GM12872 (cell line): ENCODE data around the gene HSPBP1.

Experiments
- CTCF ChIP-seq: IDR thresholded peaks from 3 replicates; pipeline ENCODE4 v1.5.1; 2011; ENCODE audit warnings: low read depth, mild to moderate bottlenecking, low read length, moderate library complexity; ENCODE audit not compliant: insufficient read depth

HSPBP1 gene

GRCh38 chr19:55216461-55217198 lies 63.3 kb downstream of the HSPBP1 start:
- TF ChIP-seq CTCF: no peak

DNA sequence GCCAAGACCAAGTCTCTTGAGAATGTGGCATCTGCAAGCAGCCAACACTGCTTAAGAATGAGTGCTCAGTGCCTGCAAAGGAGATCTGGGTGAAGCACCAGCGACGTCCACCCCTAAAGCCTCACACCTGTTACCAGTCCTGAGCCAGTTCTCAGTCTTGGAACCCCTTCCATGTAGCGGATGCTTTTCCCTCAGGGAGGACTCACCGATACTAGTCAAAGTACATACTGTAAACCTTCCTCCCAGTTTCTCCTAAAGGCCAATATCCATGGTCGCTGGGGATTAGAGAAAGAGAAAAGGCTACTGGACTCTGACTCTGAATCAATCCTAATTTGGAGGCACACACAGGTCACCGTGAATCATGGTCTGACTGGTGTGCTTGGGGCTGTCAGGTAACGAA lies 66.4 kb downstream of the HSPBP1 start:
- no peak for TF ChIP-seq CTCF

DNA sequence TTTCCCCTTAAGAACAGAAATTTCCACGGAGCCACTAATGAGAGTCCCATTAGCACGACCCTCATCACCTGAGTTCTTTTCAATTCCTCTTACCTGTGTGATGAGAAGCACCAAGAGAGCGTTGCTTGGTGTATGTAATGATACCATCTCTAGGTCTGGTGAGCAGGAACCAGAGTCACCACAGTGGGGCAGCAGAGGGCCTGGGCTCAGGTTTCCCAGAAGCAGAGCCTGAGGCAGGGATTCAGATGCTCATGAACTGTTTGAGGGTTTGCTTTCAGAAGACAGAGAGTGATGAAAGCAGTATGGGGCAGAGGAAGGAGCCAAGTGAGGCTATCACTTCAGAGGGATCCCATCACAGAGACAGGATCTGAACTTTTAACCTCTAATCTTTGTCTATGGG lies 67.5 kb downstream of the HSPBP1 start:
- TF ChIP-seq CTCF: peak; percentile 66
